Epithelial cell of proximal tubule (primary cell): Measurements from ENCODE around the gene CX3CL1. TPM values are rescaled to one million over a fixed set of nuclear protein-coding genes. Genes with fewer than 3 reads are reported as not detected.
"Not testable (repeated sequence)": the region's sequence is repeated elsewhere in the genome, so short reads cannot be mapped to it uniquely, and the experiment has no call there.

Source experiments
- DNase-seq: peaks from one replicate; pipeline ENCODE4 v3.0.0-alpha.2; 2011; ENCODE audit warnings: low read depth
- H3K4me3 ChIP-seq: 2 replicates; pipeline ENCODE4 v1.5.1; 2011; ENCODE audit warnings: low read depth, mild to moderate bottlenecking, low read length
- total RNA-seq: library from RNA; depleted of rRNA; stranded (reverse); fragments of >200 nt; gene quantifications from 2 replicates; pipeline ENCODE4 v1.2.3, GENCODE V29; 2015
- TF ChIP-seq, protein P1 (sequence below): conservative IDR thresholded peaks from 2 replicates; pipeline ENCODE4 v1.5.1; 2012; ENCODE audit warnings: low read depth, mild to moderate bottlenecking, low read length

CX3CL1 gene
- total RNA-seq, 1 donor from 2014 or later = 13.5 TPM

- TF ChIP-seq, protein P1, sequence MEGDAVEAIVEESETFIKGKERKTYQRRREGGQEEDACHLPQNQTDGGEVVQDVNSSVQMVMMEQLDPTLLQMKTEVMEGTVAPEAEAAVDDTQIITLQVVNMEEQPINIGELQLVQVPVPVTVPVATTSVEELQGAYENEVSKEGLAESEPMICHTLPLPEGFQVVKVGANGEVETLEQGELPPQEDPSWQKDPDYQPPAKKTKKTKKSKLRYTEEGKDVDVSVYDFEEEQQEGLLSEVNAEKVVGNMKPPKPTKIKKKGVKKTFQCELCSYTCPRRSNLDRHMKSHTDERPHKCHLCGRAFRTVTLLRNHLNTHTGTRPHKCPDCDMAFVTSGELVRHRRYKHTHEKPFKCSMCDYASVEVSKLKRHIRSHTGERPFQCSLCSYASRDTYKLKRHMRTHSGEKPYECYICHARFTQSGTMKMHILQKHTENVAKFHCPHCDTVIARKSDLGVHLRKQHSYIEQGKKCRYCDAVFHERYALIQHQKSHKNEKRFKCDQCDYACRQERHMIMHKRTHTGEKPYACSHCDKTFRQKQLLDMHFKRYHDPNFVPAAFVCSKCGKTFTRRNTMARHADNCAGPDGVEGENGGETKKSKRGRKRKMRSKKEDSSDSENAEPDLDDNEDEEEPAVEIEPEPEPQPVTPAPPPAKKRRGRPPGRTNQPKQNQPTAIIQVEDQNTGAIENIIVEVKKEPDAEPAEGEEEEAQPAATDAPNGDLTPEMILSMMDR = no peak
- no peak overlapping the region for H3K4me3 ChIP-seq
- no peak for DNase-seq
Observed at GRCh38 chr16:57335366-57335765, 36.9 kb upstream of the CX3CL1 start.

DNA sequence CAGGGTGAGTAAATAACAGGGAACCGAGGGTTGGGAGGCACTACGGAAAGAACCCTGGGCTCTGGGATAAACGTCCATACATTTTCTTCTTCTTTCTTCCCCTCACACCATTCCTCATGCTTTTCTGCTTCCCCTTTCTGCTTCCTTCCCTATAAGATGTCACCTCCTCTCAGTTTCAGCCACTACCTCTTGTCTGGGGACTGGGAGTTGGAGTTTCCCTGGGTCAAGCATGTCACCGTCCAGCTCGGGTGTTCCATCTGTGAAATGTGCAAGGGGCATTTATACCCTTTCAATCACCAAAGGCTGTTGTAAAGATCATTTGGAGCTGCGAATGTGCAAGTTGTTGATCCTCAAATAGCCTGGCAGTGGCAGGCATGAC, 31.2 kb upstream of the CX3CL1 start:
- H3K4me3 ChIP-seq = no peak overlapping the region
- TF ChIP-seq, protein P1 = no peak
- DNase-seq = no peak

DNA sequence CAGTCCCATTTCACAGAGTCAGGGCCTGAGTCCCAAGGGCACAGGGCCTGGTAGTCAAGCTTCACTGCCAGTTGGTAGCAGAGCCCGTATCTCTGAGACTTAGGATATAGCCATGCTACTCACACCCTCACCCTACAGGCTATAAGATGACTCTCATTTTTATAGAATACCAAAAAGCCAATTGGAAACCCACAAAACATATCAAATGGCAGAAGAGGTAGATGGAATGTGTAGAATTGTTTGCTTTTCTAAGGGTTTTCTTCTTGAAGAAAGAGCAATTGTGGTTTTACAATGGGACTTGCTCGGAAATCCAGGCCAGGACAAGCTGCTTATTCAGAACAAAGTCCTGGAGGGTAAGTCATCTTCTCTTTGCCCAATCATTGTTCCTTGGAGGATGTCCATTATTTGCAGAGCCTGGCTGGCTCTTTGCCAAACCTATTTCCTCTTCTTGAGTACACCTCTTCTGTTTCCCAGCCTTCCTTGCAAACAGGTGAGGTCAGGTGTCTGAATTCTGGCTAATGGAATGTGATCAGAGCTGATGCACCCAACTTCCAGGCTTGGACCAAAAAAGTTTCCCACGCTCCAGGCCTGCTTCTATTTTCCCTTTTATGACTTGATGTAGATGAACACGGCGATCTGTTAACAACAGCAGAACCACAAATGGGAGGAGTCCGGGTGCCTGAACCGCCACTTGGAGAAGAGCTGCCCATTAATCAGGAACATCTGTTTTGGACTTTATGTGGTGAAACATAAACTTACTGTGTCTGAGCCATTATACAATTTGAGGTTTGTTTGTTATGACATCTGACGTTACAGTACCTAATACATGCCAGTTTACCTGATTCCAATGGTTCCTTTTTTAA, 30.6 kb upstream of the CX3CL1 start:
- TF ChIP-seq, protein P1 = no peak
- peak; percentile 66 for DNase-seq
- H3K4me3 ChIP-seq = no peak overlapping the region

- H3K4me3 ChIP-seq, DNase-seq: not testable (repeated sequence)
Observed at GRCh38 chr16:57342606-57343005, 29.7 kb upstream of the CX3CL1 start.

DNA sequence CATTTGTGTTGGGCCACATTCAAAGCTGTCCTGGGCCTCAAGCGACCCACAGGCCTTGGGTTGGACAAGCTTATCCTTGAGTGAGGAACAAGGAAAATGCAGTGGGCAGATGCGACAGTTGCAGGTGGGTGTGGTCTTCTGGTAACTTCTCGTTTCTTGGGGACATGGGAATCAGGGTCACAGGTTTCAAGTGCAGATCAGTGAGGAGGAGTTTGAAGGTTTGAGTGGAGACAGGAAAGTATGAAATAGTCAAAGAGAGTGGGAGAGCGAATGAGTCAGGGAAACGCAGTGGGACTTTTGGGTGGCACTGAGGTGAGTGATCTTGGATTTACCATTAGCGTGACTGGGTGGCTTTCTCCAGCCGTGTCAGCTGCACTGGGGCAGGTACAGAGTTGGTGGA, 29.1 kb upstream of the CX3CL1 start:
- TF ChIP-seq, protein P1 = no peak
- DNase-seq = no peak
- H3K4me3 ChIP-seq = no peak overlapping the region

GRCh38 chr16:57344094-57344493, 28.2 kb upstream of the CX3CL1 start:
- not testable (repeated sequence) for H3K4me3 ChIP-seq, DNase-seq

DNA sequence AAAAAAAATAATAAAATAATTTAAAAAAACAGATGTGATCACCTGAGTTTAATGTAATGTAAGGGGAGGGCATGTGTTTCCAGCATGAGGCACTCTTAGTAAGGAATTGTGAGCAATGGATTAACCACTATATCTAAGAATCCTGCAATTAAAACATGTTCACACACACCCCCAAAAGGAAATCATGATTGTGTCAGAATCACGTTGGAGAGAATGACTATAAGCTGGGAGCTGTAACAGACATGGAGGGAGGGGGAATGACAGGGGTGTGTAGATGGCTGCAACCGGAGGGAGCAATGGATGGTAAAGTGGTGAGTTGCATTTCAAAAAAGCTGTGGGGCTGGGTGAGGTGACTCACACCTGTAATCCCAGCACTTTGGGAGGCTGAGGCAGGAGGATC, 27.3 kb upstream of the CX3CL1 start:
- TF ChIP-seq, protein P1 = no peak
- no peak overlapping the region for H3K4me3 ChIP-seq
- no peak for DNase-seq

GRCh38 chr16:57345666-57346204, 26.6 kb upstream of the CX3CL1 start:
- TF ChIP-seq, protein P1 = no peak
- no peak overlapping the region for H3K4me3 ChIP-seq
- no peak for DNase-seq
